Measurements from ENCODE around the gene PIEZO2. TPM values are rescaled to one million over a fixed set of nuclear protein-coding genes. Genes with fewer than 3 reads are reported as not detected.
A peak's percentile ranks its signal among the peaks of the same experiment; 100 is the strongest.
"Not testable (repeated sequence)": the region's sequence is repeated elsewhere in the genome, so short reads cannot be mapped to it uniquely, and the experiment has no call there.

The PIEZO2 gene
- total RNA-seq, 1 experiment from 2014 or later: 8.9 TPM

DNA sequence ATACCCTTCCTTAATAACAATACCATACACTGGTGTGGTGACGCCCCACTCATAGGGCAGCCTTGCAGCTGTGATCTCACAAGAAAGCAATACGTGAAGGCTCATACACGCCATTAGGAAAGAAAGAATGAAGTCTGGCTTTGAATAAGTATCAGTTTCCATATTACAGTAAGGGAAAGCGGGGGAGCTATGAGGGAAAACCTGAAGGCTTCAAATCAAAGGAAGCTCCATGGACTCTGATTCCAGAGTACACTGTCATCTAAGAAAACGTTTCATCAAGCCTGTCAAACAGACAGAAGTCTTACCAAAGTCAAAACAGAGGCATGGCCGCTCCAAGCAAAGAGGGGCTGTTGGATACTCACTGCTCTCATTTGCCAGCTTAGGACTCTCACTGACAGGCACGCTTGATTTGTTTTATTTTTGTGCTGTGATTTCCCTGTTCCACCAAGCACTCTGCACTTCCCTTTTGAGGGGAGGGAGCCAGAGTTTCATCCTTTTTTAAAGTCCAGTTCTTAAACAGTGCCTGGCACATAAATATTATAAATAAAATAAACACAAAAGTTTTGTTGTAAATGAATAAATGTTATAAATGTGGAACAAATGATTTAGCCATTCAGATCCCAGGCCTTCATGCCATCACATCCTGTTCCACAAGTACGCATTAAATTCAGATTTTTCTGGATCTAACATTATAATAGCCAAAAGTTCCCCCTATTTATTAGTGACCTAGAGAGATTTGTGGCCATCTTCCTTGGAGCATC, 221.2 kb downstream of the PIEZO2 start:
- DNase-seq (ENCODE audit: low spot score): no peak

DNA sequence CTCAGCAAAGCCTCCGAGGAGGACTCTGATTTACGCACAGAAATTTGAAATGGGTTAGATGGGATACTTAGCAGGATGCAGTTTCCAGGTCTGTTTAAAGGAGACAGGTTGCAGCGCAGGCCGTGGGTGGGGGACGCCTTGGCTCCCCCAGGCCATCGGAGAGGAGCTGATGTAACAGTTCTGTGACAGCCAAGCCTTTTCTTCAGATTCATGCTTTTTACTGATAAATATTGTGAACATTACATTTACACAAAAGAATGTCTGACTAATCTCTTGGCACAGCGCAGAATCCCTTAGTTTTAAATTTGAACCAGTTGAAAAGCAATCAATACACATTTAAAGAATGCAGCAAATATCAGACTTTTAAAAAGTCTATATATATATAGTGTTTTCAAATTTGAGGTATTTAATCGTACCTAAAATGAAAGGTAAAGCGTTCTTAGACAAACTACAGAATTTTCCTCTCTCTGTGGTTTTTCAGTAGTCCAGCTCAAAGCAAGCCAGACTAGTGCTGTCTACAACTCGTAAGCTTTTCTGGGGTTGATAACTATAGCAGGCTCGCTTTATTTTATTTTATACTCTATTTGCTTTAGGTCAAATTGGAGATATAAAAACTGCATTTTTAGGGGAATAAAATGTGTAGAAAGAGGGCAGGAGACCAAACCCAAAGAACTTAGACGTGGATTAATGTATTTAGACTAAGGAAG, 221.9 kb downstream of the PIEZO2 start:
- peak; percentile 81 for DNase-seq (ENCODE audit: low spot score)

DNA sequence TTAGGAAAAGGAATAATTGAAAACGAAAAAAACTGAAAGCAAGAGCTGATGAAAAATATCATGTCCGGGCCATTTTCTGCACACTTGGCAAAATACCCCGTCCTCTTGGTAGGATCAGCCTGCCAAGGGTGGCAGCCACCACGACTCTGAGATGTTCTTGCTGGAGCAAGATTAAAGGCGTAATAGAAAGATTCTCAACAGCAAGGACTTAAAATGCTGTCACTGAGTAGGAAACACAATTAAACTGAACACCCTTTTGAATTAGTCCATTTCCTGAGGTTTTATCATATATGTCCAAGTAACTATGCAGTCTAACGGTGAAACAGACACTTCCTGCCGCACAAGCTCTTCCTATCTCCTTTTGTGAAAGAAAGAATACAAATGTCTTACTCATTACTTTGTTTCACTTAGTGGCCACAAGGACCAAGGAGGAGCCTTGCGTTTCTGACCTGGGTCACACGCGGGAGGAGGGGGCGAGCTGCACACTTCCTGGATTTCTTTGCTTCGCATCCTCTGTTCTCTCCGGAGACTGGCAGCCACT, 222.7 kb downstream of the PIEZO2 start:
- DNase-seq (ENCODE audit: low spot score): peak; percentile 92

DNA sequence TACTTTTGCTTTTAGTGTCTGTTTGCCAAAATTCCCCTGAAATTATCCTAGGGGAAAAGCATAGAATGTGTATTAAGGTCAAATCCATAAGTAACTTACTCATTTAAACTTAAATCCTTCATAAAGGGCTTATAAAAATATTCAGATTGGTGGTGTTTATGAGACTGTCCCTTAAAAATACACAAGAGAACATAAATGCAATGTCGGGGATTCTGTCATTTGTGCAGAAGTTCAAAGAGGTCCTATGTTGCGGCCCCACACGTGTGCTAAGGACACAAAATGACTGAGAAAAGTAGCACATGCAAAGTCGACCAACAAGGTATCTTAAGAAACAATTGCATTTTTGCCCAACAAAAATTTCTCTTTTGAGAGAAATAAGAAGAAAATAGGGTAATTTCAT, 225.1 kb downstream of the PIEZO2 start:
- no peak for DNase-seq (ENCODE audit: low spot score)

DNA sequence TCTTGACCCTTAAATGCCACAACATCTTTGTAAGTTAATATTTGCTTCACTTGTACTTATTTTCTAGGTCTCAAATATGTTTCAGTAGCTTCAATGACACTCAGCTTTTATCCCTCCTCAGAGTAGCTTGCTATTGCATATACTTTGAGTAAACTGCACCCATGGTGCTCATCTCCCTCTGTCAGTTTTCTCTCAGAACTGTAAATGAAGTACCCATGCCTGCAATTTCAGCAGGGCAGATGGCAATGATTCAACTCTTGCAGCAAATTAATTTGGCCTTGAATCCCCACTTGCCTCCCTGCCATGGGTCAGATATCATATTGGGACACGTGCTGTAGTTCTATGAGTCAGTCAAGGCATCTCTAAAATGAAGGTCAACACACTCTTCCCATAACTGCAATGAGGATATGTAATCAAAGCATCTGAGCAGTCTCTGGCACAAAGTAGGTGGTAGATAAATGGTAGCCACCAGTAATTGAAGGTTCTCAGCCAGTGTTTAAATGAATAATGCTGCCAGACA, 225.8 kb downstream of the PIEZO2 start:
- DNase-seq (ENCODE audit: low spot score): no peak

DNA sequence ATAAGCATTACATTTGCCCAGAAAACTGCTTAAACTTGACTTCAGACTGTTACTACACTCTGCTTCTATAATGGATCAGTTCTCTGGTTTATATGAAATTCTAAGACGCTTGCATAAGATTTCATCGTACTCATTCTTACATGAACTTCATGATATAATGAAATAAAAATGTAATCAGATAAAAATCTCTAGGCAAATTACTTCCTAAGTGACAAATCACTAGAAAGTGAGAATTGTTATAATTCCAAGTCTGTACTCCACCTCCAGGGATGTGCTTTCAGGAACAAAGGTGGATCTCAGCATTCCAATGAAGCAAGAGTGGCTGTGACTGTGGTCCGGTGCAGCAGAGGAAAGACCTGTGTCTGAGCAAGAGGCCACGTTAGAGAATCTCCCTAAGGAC, 226.2 kb downstream of the PIEZO2 start:
- no peak for DNase-seq (ENCODE audit: low spot score)

DNA sequence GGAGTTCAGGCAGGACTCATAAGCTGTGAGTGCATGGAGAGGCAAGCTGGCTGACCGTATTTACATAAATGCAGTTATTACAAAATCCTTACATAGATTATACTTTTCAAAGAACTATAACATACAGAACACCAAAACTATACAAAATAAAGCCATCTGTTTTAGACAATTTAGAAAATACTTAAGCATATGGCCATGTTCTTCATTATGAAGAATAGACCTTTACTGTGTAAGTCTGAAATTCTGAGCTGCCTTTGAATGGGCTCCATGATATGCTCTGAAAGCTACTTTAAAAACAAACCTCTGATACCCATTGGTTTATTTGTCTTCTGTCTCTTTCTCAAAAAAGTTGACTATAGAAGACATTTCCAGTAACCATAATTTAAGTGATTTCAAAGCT, 226.7 kb downstream of the PIEZO2 start:
- not testable (repeated sequence) for DNase-seq (ENCODE audit: low spot score)

DNA sequence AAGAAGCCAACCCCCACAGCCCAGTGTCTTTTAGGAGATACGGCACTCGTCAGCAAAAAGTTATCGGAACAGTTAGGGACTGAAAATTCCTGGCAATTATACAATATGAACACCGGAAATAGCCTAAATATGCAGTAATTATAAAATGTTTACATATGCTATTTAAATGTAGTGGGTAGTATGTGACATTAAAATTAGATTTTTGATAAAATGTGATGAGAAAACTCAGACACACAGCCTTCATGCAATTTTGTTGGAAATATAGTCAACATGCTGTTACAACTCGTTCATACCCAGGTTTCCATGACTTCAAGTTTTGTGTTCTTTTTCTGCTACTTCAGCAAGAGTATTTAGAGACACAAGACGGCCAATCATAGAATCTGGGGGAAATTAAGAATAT, 229.1 kb downstream of the PIEZO2 start:
- not testable (repeated sequence) for DNase-seq (ENCODE audit: low spot score)

DNA sequence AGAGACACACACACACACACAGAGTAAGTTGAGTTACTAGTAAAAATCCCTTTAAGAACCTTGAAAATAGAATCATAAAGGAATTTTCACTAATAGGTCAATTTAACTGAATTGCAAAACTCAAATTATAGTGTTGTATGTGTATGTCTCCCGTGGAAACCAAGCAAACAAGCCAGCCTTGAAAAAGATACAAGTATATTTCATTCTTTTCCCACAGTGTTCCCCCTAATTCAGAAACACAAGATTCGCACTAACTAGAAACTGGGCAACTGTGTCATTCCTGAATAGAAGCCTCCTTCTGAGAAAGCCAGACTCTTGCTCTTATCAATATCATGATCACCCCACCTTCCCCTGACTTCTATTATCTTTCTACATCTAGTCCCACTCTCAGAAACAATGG, 229.5 kb downstream of the PIEZO2 start:
- DNase-seq (ENCODE audit: low spot score): no peak

DNA sequence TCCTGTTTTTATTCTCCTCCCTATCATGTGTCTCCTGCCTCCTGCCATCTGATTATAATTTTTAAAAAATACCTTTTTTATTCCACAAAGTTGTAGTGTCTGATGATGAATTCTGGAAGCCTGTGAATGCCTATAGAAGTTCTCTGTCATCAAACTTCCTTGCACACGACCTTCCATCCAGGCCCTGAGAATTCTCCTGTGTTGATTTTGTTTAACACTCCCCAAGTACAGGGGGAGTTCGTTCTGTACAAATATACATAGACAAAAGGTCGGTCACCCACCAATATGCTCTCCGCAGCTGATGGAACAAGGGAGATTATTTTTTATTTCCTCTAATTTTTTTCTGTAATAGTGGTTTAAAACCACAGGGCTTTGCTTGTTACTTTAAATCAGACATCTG, 232.5 kb downstream of the PIEZO2 start:
- DNase-seq (ENCODE audit: low spot score): no peak

DNA sequence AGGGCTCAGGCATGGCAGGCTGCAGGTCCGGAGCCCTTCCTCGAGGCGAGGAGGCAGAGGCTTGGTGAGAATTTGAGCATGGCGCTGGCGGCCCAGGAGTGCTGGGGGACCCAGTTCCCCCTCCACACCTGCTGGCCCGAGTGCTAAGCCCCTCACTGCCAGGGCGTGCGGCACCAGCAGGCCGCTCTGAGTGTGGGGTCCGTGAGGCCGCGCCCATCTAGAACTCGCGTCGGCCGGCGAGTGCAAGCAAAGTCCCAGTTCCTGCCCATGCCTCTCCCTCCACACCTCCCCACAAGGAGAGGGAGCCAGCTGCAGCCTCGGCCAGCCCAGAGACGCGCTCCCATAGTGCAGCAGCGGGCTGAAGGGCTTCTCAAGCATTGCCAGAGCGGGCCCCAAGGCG, 233.0 kb downstream of the PIEZO2 start:
- DNase-seq (ENCODE audit: low spot score): no peak

DNA sequence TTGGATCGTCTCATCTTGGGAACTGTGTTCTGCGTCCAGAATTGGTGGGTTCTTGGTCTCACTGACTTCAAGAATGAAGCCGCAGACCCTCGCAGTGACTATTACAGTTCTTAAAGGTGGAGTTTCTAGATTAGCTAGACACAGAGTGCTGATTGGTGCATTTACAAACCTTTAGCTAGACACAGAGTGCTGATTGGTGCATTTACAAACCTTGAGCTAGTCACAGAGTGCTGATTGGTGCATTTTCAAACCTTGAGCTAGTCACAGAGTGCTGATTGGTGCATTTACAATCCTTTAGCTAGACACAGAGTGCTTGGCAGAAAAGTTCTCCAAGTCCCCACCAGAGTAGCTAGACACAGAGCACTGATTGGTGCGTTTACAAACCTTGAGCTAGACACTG, 233.6 kb downstream of the PIEZO2 start:
- not testable (repeated sequence) for DNase-seq (ENCODE audit: low spot score)

DNA sequence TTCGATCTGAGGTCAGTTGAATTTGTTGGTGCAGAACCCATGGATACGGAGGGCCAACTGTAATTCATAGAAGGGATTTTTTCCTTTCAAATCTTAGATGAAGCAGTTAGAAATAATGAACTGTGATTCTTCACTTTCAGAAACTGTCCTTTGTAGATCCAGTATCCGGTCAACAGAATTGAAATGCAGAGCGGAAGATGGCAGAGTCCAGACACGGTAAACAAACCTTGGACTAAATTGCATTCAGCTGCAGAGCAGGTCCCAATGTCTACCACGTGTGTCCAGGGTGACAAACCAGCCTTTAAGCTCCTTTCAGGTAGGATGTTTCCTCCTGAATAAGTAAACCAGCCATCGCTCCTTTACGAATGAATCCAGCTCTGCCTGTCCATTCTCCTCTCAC, 234.8 kb downstream of the PIEZO2 start:
- not testable (repeated sequence) for DNase-seq (ENCODE audit: low spot score)

DNA sequence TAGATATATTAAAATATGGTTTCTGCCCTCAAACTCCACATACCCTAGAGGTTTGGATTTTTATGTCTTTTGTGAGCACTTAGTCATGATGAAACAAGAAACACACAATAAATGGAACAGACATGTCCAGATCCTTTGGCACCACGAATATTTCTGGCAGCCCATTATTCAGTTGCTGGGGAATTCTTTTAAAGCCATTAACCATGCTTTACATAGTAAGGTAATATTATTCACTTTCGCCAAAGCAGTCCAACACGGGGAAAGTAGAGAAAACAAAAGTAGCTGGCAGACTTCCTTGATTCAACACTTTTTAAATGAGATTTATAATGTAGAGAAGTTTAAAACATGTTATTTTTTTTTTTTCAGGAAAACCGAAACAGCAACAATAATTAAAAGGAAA, 235.4 kb downstream of the PIEZO2 start:
- no peak for DNase-seq (ENCODE audit: low spot score)

DNA sequence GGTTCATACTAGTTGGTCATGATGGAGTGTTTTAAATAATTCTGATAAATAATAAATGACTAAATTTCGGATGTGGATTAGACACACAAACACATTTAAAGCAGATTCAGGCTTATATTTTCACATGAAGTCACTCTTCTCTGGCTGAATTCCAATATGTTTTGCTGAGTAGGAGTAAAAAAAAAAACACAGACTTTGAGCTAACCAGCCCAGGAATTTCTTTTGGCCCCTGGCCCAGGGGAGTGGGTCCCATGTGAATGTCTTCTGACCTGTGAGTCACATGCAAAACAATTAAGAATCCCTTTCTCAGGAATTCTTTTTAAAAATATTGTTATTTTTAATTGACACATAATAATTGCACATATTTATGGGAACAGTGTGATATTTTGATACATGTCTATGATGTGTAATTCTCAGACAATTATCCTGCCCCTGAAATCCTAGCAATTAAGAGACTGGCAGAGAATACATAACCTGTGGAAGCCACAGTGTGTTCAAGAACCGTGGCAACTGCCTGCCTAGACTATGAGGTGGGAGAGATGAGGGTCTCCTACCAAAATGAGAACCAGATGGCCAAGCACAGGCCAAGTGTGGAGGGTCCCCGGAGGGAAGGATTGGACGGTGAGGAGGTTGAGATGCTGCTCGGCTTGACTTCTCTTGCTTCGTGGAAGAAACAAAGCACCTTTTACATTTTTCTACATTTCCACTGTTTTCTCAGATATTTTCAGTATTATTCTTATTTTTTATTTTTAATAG, 236.4 kb downstream of the PIEZO2 start:
- DNase-seq (ENCODE audit: low spot score): peak; percentile 44

DNA sequence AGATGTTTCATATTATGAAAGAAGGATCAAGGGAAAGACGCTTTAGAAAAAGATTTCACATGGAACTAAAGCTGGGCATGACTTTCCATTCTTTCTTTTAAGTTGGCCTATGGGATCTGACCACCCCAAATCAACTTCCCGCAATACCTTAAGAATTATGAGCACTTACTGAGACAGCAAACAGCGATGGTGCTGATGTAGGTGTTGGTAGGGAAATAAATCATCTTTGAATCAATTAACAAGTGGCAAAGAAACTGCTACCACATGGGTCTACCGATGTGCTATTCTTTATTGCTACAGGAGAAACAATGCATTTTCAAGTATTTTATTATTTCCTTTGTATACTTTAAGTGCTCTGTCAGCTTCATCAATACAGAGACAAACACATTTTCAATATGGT, 239.6 kb downstream of the PIEZO2 start:
- no peak for DNase-seq (ENCODE audit: low spot score)

DNA sequence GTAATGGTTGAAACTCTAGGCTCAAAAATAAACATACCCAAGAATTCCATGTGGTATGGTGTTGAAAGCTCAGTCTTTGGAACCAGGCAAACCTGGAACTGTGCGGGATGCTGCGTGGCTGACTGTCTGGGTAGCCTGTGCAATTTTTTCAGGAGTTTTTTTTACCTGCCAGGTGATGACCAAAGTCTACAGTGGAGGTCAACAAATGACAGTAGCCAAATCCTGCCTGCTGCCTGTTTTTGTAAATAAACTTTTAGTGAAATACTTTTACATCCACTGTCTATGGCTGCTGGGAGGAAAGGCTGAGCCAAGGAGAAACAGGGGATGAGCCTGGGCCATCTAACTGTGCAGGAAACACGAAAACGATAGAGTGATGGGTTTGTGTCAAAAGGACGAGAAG, 240.6 kb downstream of the PIEZO2 start:
- no peak for DNase-seq (ENCODE audit: low spot score)

DNA sequence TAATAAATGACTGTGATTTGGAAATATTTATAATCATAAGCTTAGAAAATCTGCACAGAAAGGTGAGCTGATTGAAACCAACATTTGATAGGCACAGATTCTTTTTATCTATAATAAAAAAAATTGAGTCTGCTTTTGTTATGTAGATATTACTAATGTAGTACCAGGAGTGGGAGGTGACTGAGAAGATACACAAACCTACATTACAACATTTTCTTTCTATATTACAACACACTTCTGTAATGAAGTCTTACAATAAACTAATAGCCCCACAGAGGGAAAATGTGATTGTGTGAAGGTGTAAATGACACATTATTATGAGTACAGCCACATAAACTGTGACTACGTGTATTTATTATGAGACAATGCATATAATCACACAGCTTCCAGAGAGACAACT, 241.6 kb downstream of the PIEZO2 start:
- no peak for DNase-seq (ENCODE audit: low spot score)

DNA sequence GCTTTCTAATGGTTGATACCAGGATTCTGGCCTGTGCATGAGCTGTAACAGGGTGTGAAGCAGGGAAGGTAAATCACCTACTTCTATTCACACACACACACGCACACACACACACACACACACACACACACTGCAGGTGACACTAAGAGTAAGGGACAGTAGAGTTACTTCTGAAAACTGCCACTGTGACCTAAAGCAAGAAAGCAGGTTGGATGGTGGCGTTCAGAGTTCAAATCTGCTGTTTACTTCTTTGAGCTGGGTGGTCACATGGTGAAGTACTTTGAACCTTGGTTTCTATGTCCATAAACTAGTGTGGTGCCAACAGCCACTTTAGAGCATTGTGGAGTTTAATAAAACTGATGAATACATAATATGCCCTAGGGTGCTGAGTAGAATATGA, 248.0 kb downstream of the PIEZO2 start:
- DNase-seq (ENCODE audit: low spot score): no peak

DNA sequence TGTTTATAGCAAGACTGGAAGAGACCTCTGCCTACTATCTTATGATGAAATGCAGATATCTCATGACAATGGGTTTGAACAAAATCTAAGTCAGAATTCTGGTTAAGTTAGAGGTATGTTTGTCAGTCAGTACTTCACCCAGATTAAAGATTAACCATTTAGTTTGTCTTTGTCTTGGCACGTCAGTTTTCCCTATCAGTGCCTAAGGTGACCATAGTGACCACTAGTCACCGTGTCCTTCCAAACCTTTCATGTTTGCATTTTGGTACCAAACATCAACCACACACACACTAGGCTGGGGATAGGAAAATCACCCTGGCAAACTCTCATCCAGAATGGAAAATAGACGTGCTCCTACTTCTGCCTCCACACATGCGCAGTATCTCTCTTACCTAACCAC, 248.9 kb downstream of the PIEZO2 start:
- DNase-seq (ENCODE audit: low spot score): no peak

DNA sequence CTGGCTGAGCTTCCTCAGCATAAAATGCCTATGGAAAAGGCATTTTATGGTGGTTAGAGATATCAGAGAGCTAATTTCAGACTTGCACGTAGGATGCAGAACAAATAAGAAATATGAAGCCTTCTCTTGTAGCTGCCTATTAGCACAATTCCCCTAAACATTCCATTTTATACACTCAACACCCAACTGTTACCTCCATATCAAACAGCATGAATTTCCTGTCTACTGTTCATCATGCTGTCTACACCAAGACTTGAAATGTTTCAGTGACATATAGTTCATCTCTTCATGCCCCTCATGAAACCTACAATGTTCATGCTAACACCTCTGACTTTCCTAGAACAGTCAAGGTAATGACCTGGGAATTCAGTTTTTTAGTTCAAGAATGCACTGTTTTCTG, 249.9 kb downstream of the PIEZO2 start:
- DNase-seq (ENCODE audit: low spot score): no peak

DNA sequence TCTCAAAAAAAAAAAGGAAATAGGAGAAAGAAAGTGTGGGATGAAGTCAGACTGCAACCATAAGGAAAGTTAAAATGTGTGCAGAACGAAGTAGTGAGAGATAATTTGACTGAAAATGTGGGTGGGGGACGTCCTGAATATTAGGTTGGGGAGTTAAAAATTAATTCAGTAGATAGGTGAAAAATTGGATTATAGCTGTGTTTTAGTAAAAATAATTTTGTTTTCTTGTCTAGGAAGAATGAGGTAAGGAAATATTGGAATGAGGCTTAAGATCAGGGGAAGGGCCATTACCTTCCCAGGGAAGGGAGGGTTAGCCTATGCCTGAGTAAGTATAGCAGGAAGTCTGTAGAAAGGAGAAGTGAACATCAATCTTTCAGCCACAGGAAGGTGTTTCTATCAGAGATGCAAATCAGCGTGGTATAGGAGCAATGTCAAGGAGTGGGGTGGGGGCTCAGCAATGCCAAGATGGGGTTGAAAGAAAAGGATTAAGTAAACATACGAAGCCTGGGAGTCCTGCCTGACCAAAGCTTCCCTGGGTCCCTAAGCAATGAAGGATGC, 250.9 kb downstream of the PIEZO2 start:
- DNase-seq (ENCODE audit: low spot score): no peak
